M059J (cell line): ENCODE results near the gene STEAP4. TPM values are rescaled to one million over a fixed set of nuclear protein-coding genes. Genes with fewer than 3 reads are reported as not detected.

Experiments used
- total RNA-seq: library from RNA; depleted of rRNA; stranded (reverse); fragments of >200 nt; shearing (Covaris generic); gene quantifications from 2 replicates; pipeline ENCODE4 v1.2.3, GENCODE V29; 2014; rRNA removed

The STEAP4 gene
- total RNA-seq, 1 experiment from 2014 or later = 0.02 TPM

Other genes starting within 250 kb of the STEAP4 start
- gene SRI, start 86.9 kb downstream of the STEAP4 start, total RNA-seq = 44.9 and 92.0 TPM in 2 replicates